OCI-LY1 (cell line): ENCODE results near the gene OAS3.

Experiments
- H2AFZ ChIP-seq: fragments of 200-600 bp; sonication (generic), shearing (Covaris generic); 2 replicates; pipeline ENCODE4 v1.6.0; 2014; ENCODE audit warnings: antibody characterized with exemption, mild to moderate bottlenecking, low read length
- H3F3A ChIP-seq: fragments of 200-600 bp; sonication (generic), shearing (Covaris generic); 2 replicates; pipeline ENCODE4 v1.6.0; 2014; ENCODE audit warnings: mild to moderate bottlenecking, antibody characterized with exemption, low read length, moderate library complexity; ENCODE audit not compliant: insufficient read depth
- H3K27ac ChIP-seq: fragments of 200-600 bp; sonication (generic); 2 replicates; pipeline ENCODE4 v1.5.1; 2014; ENCODE audit warnings: low read length, mixed run types, mild to moderate bottlenecking, low read depth; ENCODE audit not compliant: poor library complexity, severe bottlenecking
- H3K27me3 ChIP-seq: fragments of 200-600 bp; sonication (generic); 2 replicates; pipeline ENCODE4 v1.6.0; 2014; ENCODE audit warnings: antibody characterized with exemption, mild to moderate bottlenecking, low read length, moderate library complexity; ENCODE audit not compliant: insufficient read depth
- H3K36me3 ChIP-seq: fragments of 200-600 bp; sonication (generic); 2 replicates; pipeline ENCODE4 v1.6.1; 2014; ENCODE audit warnings: mild to moderate bottlenecking, antibody characterized with exemption, low read length, moderate library complexity, mixed read lengths; ENCODE audit not compliant: insufficient read depth
- H3K4me1 ChIP-seq: fragments of 200-600 bp; sonication (generic); 2 replicates; pipeline ENCODE4 v1.5.1; 2014; ENCODE audit warnings: mild to moderate bottlenecking, low read length, moderate library complexity; ENCODE audit not compliant: insufficient read depth, severe bottlenecking
- H3K4me2 ChIP-seq: fragments of 200-600 bp; sonication (generic), shearing (Covaris generic); 2 replicates; pipeline ENCODE4 v1.6.1; 2014; ENCODE audit warnings: low read length
- H3K4me3 ChIP-seq: fragments of 200-600 bp; sonication (generic); 2 replicates; pipeline ENCODE4 v1.5.1; 2014; ENCODE audit warnings: low read length, low read depth, mild to moderate bottlenecking, mixed read lengths; ENCODE audit not compliant: poor library complexity, severe bottlenecking
- H3K79me2 ChIP-seq: fragments of 200-600 bp; shearing (Covaris generic); 2 replicates; pipeline ENCODE4 v1.6.1; 2016; ENCODE audit warnings: mixed run types, low read length, mixed read lengths; ENCODE audit not compliant: insufficient read depth
- H3K9ac ChIP-seq: fragments of 200-600 bp; sonication (generic), shearing (Covaris generic); 2 replicates; pipeline ENCODE4 v1.6.1; 2014; ENCODE audit warnings: mild to moderate bottlenecking, low read length, mixed read lengths
- H3K9me2 ChIP-seq: fragments of 200-600 bp; sonication (generic), shearing (Covaris generic); 2 replicates; pipeline ENCODE4 v1.6.1; 2014; ENCODE audit warnings: low read depth, mild to moderate bottlenecking, low read length, mixed read lengths
- H3K9me3 ChIP-seq: fragments of 200-600 bp; shearing (Covaris generic); 2 replicates; pipeline ENCODE4 v1.6.1; 2014; ENCODE audit warnings: low read length, mixed read lengths
- H4K20me1 ChIP-seq: fragments of 200-600 bp; sonication (generic), shearing (Covaris generic); 2 replicates; pipeline ENCODE4 v1.6.0; 2016; ENCODE audit warnings: mild to moderate bottlenecking, low read length; ENCODE audit not compliant: insufficient read depth
- CTCF ChIP-seq: fragments of 200-600 bp; sonication (generic), shearing (Covaris generic); IDR thresholded peaks from 2 replicates; pipeline ENCODE4 v1.5.1; 2017; ENCODE audit warnings: mild to moderate bottlenecking, antibody characterized with exemption, low read length, moderate library complexity, mixed read lengths
- EZH2 ChIP-seq: fragments of 200-600 bp; sonication (generic), shearing (Covaris generic); IDR thresholded peaks from 2 replicates; pipeline ENCODE4 v1.8.0; 2017; ENCODE audit warnings: borderline replicate concordance, mixed run types, mild to moderate bottlenecking, antibody characterized with exemption, low read length, moderate library complexity, mixed read lengths

The OAS3 gene

GRCh38 chr12:112929715-112930114 is 8.6 kb upstream of the OAS3 start:
- Histone ChIP-seq H3K27me3 (no peaks in the 10 kb centered on the region), H4K20me1 (no peaks in the 10 kb centered on the region), H3K27ac (no peak overlapping the region), H3K4me1 (peaks cover 20% of the 10 kb centered on the region), H3F3A (peaks cover 1% of the 10 kb centered on the region; the same call in 1 of the 2 replicates), H3K4me3 (no peak overlapping the region), H3K79me2 (no peaks in the 10 kb centered on the region), H3K36me3 (no peaks in the 10 kb centered on the region; the same call in 1 of the 2 replicates), H3K9ac (no peak overlapping the region), H3K9me3 (peaks cover 4% of the 10 kb centered on the region), H2AFZ (no peak overlapping the region), H3K9me2 (no peaks in the 10 kb centered on the region), H3K4me2 (no peak overlapping the region)
- TF ChIP-seq CTCF (no peak), EZH2 (no peak)

- no peak overlapping the region for H3K27ac ChIP-seq
Measured at GRCh38 chr12:112930350-112930749, 7.9 kb upstream of the OAS3 start.

GRCh38 chr12:112932485-112933128 is 5.7 kb upstream of the OAS3 start:
- H3K27me3 ChIP-seq, result no peaks in the 10 kb centered on the region
- H3K9me3 ChIP-seq, result peaks cover under 1% of the 10 kb centered on the region
- H2AFZ ChIP-seq, result no peak overlapping the region
- no peaks in the 10 kb centered on the region for H4K20me1 ChIP-seq
- no peak overlapping the region for H3K9ac ChIP-seq
- no peak overlapping the region for H3K4me3 ChIP-seq
- no peaks in the 10 kb centered on the region for H3K9me2 ChIP-seq
- no peak for TF ChIP-seq CTCF
- no peak for TF ChIP-seq EZH2
- no peaks in the 10 kb centered on the region for H3F3A ChIP-seq
- H3K4me2 ChIP-seq, result no peak overlapping the region
- no peak overlapping the region for H3K27ac ChIP-seq
- no peaks in the 10 kb centered on the region for H3K4me1 ChIP-seq
- no peaks in the 10 kb centered on the region for H3K79me2 ChIP-seq
- H3K36me3 ChIP-seq, result no peaks in the 10 kb centered on the region; the same call in 1 of the 2 replicates

More at GRCh38 chr12:112930350-112930749, 7.9 kb upstream of the OAS3 start:
- Histone ChIP-seq H2AFZ (no peak overlapping the region), H3K79me2 (no peaks in the 10 kb centered on the region), H3K36me3 (no peaks in the 10 kb centered on the region; the same call in 1 of the 2 replicates), H3K4me3 (no peak overlapping the region), H4K20me1 (no peaks in the 10 kb centered on the region), H3K4me2 (no peak overlapping the region), H3K27me3 (no peaks in the 10 kb centered on the region), H3K9ac (no peak overlapping the region), H3K4me1 (peaks cover 14% of the 10 kb centered on the region), H3K9me3 (peaks cover 4% of the 10 kb centered on the region), H3K9me2 (no peaks in the 10 kb centered on the region), H3F3A (no peaks in the 10 kb centered on the region)
- TF ChIP-seq EZH2 (no peak), CTCF (no peak)
